ENCODE results near the gene ATP10A. TPM values are rescaled to one million over a fixed set of nuclear protein-coding genes. Genes with fewer than 3 reads are reported as not detected.
"Not testable (repeated sequence)": the region's sequence is repeated elsewhere in the genome, so short reads cannot be mapped to it uniquely, and the experiment has no call there.

The ATP10A gene
- total RNA-seq, 1 donor from 2014 or later = 0.26 TPM

GRCh38 chr15:25764980-25765735, 98.0 kb downstream of the ATP10A start:
- DNase-seq (ENCODE audit: low read depth) (no peak), FAIRE-seq (no peak)
- no peak overlapping the region for H3K4me3 ChIP-seq (ENCODE audit: low read depth, low read length)
- H3K27me3 ChIP-seq (ENCODE audit: control insufficient read depth, insufficient read depth, low read length) = no peaks in the 10 kb centered on the region
- H3K36me3 ChIP-seq (ENCODE audit: control insufficient read depth, insufficient read depth, low read length) = no peaks in the 10 kb centered on the region
- no peak for TF ChIP-seq CTCF (IDR thresholded peaks at IDR 0.05; ENCODE audit: insufficient read depth, low read length, severe bottlenecking)

GRCh38 chr15:25763954-25764353, 99.2 kb downstream of the ATP10A start:
- TF ChIP-seq CTCF (IDR thresholded peaks at IDR 0.05; ENCODE audit: insufficient read depth, low read length, severe bottlenecking) = no peak
- Histone ChIP-seq H3K4me3 (ENCODE audit: low read depth, low read length) (no peak overlapping the region), H3K36me3 (ENCODE audit: control insufficient read depth, insufficient read depth, low read length) (no peaks in the 10 kb centered on the region), H3K27me3 (ENCODE audit: control insufficient read depth, insufficient read depth, low read length) (no peaks in the 10 kb centered on the region)
- FAIRE-seq = no peak
- DNase-seq (ENCODE audit: low read depth) = no peak

GRCh38 chr15:25763331-25763751, 99.8 kb downstream of the ATP10A start:
- H3K27me3 ChIP-seq (ENCODE audit: control insufficient read depth, insufficient read depth, low read length) = no peaks in the 10 kb centered on the region
- no peak for TF ChIP-seq CTCF (IDR thresholded peaks at IDR 0.05; ENCODE audit: insufficient read depth, low read length, severe bottlenecking)
- H3K36me3 ChIP-seq (ENCODE audit: control insufficient read depth, insufficient read depth, low read length) = no peaks in the 10 kb centered on the region
- DNase-seq (ENCODE audit: low read depth) = no peak
- FAIRE-seq = no peak
- H3K4me3 ChIP-seq (ENCODE audit: low read depth, low read length) = no peak overlapping the region

- FAIRE-seq (no peak), DNase-seq (ENCODE audit: low read depth) (no peak)
- no peak overlapping the region for H3K4me3 ChIP-seq (ENCODE audit: low read depth, low read length)
Measured at GRCh38 chr15:25761971-25762662, 101.0 kb downstream of the ATP10A start.

GRCh38 chr15:25759421-25759820, 103.7 kb downstream of the ATP10A start:
- no peak overlapping the region for H3K4me3 ChIP-seq (ENCODE audit: low read depth, low read length)

More at GRCh38 chr15:25761971-25762662, 101.0 kb downstream of the ATP10A start:
- no peaks in the 10 kb centered on the region for H3K27me3 ChIP-seq (ENCODE audit: control insufficient read depth, insufficient read depth, low read length)
- no peaks in the 10 kb centered on the region for H3K36me3 ChIP-seq (ENCODE audit: control insufficient read depth, insufficient read depth, low read length)
- no peak for TF ChIP-seq CTCF (IDR thresholded peaks at IDR 0.05; ENCODE audit: insufficient read depth, low read length, severe bottlenecking)

GRCh38 chr15:25758612-25759011, 104.5 kb downstream of the ATP10A start:
- H3K27me3 ChIP-seq (ENCODE audit: control insufficient read depth, insufficient read depth, low read length); H3K4me3 ChIP-seq (ENCODE audit: low read depth, low read length); H3K36me3 ChIP-seq (ENCODE audit: control insufficient read depth, insufficient read depth, low read length); FAIRE-seq; DNase-seq (ENCODE audit: low read depth): not testable (repeated sequence)

More at GRCh38 chr15:25759421-25759820, 103.7 kb downstream of the ATP10A start:
- no peak for TF ChIP-seq CTCF (IDR thresholded peaks at IDR 0.05; ENCODE audit: insufficient read depth, low read length, severe bottlenecking)
- no peaks in the 10 kb centered on the region for H3K36me3 ChIP-seq (ENCODE audit: control insufficient read depth, insufficient read depth, low read length)
- DNase-seq (ENCODE audit: low read depth) = no peak
- no peaks in the 10 kb centered on the region for H3K27me3 ChIP-seq (ENCODE audit: control insufficient read depth, insufficient read depth, low read length)
- FAIRE-seq = no peak

All from bronchial epithelial cell (primary cell).